Peyer's patch (tissue), 4 donors: ENCODE measurements around the gene E2F2.

Source experiments
- POLR2A ChIP-seq, 2 donors: fragments of 450-650 bp; IDR thresholded peaks; one replicate each; pipeline ENCODE4 v1.5.1; 2017; ENCODE audit warnings: antibody characterized with exemption in 2 of 2, mild to moderate bottlenecking in 2 of 2, moderate library complexity in 2 of 2
- TF ChIP-seq, protein P1 (sequence below), 6 experiments: fragments of 450-650 bp in 4 of 6; fragments of 200-600 bp in 2 of 6; sonication (generic) in 1 of 6; IDR thresholded peaks; one replicate each; pipeline ENCODE4 v1.5.1; 2017 to 2019; ENCODE audit warnings: antibody characterized with exemption in 6 of 6, mild to moderate bottlenecking in 3 of 6, moderate library complexity in 1 of 6

DNA sequence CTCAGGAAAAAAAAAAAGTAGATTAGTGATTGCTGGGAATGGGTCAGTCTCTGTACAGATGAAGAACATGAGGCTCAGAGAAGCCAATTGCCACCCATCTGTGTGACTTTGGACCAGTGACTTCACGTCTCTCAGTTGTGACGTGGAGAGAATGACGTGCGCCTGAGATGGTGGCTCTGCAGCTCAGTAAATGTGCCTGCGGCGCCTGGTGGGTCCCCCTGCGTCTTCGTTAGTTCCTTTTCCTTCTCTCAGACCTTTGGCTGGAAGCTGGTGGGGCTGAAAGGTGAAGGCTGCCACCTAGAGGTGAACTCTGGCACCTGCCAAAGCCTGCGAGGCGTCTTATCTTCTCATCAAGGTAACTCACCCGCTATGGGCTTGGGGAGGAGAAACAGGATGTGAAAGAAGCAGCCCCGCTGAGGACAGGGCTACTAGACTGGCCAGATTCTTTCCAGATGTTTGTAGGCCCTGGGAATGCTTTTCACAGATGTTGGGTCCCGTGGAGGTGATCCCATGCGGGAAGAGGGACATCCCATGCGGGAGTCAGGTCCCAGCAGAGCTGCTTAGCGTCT, 8.7 kb upstream of the E2F2 start:
- TF ChIP-seq, protein P1, sequence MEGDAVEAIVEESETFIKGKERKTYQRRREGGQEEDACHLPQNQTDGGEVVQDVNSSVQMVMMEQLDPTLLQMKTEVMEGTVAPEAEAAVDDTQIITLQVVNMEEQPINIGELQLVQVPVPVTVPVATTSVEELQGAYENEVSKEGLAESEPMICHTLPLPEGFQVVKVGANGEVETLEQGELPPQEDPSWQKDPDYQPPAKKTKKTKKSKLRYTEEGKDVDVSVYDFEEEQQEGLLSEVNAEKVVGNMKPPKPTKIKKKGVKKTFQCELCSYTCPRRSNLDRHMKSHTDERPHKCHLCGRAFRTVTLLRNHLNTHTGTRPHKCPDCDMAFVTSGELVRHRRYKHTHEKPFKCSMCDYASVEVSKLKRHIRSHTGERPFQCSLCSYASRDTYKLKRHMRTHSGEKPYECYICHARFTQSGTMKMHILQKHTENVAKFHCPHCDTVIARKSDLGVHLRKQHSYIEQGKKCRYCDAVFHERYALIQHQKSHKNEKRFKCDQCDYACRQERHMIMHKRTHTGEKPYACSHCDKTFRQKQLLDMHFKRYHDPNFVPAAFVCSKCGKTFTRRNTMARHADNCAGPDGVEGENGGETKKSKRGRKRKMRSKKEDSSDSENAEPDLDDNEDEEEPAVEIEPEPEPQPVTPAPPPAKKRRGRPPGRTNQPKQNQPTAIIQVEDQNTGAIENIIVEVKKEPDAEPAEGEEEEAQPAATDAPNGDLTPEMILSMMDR (IDR thresholded peaks at IDR 0.05) = peak; percentile 86 to 98 (median 94)
- TF ChIP-seq POLR2A (IDR thresholded peaks at IDR 0.05) = peak in 1 of 2 donors; percentile 30
